Activated CD4-positive, alpha-beta T cell treated with anti-CD3 and anti-CD28 coated beads for 24 hours (primary cell): ENCODE results near the gene KCNIP2.

Source experiments
- DNase-seq, 2 donors: peaks; one replicate each; pipeline ENCODE4 v3.0.0-alpha.2; 2020; ENCODE audit warnings: low read depth in 2 of 2

Gene KCNIP2

GRCh38 chr10:101782811-101783735, 60.5 kb downstream of the KCNIP2 start, which contains the start of gene NPM3:
Gene NPM3 (minus strand): TSS chr10:101783446. CDS start chr10:101783390, 56 bp downstream.
- peak; percentile 82 to 83 for DNase-seq

- DNase-seq = no peak
Observed at GRCh38 chr10:101781984-101782810, 61.4 kb downstream of the KCNIP2 start.

DNA sequence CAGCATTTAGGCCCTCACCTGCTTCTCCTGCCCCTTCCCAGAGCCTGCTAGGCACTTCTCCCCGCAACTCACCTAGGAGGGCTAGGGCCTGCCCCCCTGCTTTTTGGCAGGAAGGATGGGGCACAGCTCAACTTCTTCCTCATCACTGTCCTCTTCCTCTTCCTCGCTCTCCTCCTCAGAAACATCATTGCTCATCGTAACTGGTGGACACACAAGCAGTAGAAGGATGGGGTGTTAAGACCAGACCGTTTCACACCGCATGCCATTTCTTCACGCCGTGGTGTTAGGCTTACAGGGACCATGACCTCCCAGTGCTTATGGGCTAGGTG, 62.0 kb downstream of the KCNIP2 start:
- DNase-seq = no peak

- DNase-seq = peak; percentile 50 to 69
Observed at GRCh38 chr10:101780818-101781654, 62.6 kb downstream of the KCNIP2 start.

DNA sequence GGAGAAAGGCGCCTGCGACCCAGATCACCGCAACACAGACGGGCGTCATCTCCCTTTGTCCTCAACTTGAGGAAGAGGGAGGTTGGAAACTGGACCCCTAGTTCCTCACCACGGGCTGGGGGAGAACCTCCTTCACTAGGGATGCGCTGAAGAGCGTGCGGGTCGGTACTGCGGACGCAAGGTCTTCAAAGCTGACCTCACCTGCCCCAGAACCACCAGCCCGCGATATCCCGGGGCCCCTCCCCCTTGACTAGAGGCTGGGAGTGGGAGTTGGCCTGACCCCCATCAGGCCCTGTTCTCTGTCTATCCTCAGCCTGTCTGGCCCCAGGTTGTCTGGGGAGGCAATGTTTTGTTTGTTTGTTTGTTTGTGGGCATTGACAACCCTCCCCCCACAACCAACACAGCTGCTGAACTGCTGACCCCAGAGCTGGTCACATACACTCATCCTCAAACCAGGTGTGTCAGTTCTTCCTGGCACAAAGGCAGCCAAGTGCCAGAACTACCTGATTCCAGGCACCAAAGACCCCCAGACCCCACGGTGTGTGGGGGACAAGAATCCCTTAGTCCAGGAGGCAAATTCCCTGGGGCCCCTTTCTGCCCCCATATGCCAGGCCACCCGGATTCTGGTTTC, 63.3 kb downstream of the KCNIP2 start:
- no peak for DNase-seq

DNA sequence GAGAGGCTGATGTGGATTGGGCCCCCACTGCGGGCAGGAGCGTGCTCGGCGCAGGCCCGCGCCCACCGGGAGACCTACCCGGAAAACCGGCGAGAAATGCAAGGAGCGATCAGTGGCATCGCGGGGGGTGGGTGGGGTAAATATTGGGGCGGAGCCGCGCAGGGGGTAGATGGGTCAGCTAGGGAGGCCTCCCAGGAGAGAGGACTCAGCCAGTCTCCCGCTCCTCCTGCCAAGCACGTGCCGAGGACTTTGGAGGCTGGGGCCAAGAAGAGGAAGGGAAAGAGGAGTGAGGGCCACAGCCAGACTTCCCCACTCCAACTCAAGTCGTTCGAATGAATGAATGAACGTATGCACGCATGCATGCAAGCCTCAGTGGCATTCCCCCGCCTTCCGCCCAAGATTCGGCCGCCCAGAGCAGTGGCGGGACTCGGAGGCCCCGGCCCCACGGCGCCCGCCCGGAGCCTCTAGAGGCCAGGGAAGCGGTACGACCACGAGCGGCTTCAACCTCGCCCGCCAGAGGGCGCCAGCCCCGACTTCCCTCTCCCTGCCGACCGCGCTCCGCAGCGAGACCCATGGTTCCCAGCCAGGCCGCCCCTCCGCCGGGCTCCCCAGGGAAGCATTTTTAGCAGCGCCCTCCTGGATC, 63.9 kb downstream of the KCNIP2 start:
- DNase-seq = peak; percentile 82 to 86

- no peak for DNase-seq
Observed at GRCh38 chr10:101778781-101779543, 64.6 kb downstream of the KCNIP2 start.

DNA sequence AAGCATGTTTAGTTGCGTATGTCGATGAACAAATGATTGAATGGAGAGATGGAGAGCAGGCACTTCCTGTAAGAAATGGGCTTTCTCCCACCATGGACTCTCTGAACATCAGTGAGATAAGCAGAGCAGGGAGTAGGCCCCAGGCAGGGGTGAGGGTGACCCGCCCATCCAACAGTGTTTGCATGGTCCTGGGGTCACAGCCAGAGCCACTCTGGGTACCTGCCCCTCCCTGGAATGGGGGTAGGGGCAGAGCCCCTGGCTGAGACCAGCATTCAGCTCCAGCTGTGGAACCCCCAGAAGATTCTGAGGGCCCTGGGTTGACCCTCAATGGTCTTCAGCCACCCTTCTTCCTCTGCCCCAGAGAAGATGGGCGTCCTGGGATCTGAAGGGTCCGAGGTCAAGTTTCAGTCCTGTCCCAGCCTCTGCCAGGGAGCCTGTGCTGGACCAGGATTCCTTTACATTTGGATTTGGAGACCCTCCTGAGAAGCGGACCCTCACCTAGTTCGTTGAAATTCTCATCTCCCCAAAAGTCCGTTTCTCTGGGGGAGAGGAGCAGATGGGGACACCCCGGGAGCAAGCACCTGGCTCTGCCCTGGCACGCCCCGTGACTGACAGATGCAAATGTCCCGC, 65.3 kb downstream of the KCNIP2 start:
- no peak for DNase-seq

DNA sequence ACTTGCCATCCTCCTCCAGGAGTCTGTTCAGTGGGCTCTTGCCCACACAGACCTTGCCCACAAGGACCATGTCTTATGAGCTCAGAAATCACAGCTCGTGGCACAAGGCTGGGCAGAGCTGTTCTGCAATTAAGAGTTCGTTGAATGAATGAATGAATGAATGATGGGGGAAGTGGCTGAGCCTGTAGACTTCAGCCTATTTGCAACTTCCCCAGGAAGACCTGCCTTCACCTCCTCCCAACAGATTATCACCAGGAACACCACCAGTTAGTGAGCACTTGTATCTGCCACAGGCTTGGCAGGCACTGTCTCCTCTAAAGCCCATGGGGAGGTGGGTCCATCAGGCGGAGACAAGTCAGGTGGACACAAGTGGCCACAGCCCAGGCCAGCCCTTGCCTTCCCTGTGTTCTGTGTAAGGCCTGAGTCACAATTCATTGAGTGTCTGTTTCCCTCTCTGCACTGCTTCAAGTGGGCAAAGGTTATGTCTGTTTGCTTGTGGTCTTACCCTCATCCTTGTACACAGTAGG, 65.9 kb downstream of the KCNIP2 start:
- DNase-seq = no peak

GRCh38 chr10:101776161-101776817, 67.3 kb downstream of the KCNIP2 start:
- no peak for DNase-seq
